Tibial nerve (tissue), 4 donors: ENCODE measurements around the gene SCGB3A1.

ENCODE experiments used
- CTCF ChIP-seq, 5 experiments: fragments of 200-600 bp in 3 of 5; fragments of 450-650 bp in 2 of 5; sonication (generic) in 3 of 5; IDR thresholded peaks; one replicate each; pipeline ENCODE4 v1.5.1; 2016 to 2019; ENCODE audit warnings: antibody characterized with exemption in 5 of 5, mild to moderate bottlenecking in 3 of 5, moderate library complexity in 2 of 5
- EP300 ChIP-seq, 2 donors: sonication (generic); formaldehyde crosslinking; IDR thresholded peaks; one replicate each; pipeline ENCODE4 v1.6.1; 2017; ENCODE audit warnings: antibody characterized with exemption in 2 of 2, mild to moderate bottlenecking in 1 of 2
- POLR2A ChIP-seq, 2 donors: fragments of 450-650 bp; IDR thresholded peaks; one replicate each; pipeline ENCODE4 v1.6.1; 2017; ENCODE audit warnings: antibody characterized with exemption in 2 of 2, mild to moderate bottlenecking in 2 of 2, moderate library complexity in 2 of 2

- TF ChIP-seq CTCF (IDR thresholded peaks at IDR 0.05) (no peak), POLR2A (IDR thresholded peaks at IDR 0.05) (no peak), EP300 (IDR thresholded peaks at IDR 0.05) (no peak)
Measured at GRCh38 chr5:180623411-180623834, 32.1 kb upstream of the SCGB3A1 start.
